Inferior parietal cortex (tissue), 1 donor: ENCODE measurements around the gene METTL17.
"Not testable (repeated sequence)": the region's sequence is repeated elsewhere in the genome, so short reads cannot be mapped to it uniquely, and the experiment has no call there.

Source experiments
- DNase-seq: peaks from one replicate; pipeline ENCODE4 v3.0.0-alpha.2; 2016; ENCODE audit errors: extremely low spot score

Gene METTL17

GRCh38 chr14:20997115-20997514 is 7.3 kb downstream of the METTL17 start:
- no peak for DNase-seq

- no peak for DNase-seq
Observed at GRCh38 chr14:20997564-20997963, 7.8 kb downstream of the METTL17 start.

GRCh38 chr14:20998139-20998538 is 8.4 kb downstream of the METTL17 start:
- DNase-seq, result no peak

GRCh38 chr14:20998674-20999366 is 9.0 kb downstream of the METTL17 start, which contains the start of gene SLC39A2:
Gene SLC39A2 (plus strand): TSS chr14:20999293. CDS start chr14:20999447, 154 bp downstream.
- DNase-seq, result no peak

- DNase-seq, result no peak
Observed at GRCh38 chr14:20999591-20999990, 9.8 kb downstream of the METTL17 start.

GRCh38 chr14:21001218-21001617 is 11.4 kb downstream of the METTL17 start:
- DNase-seq, result no peak

- no peak for DNase-seq
Observed at GRCh38 chr14:21003788-21004346, 14.1 kb downstream of the METTL17 start.

GRCh38 chr14:21009721-21010120 is 19.9 kb downstream of the METTL17 start:
- DNase-seq, result not testable (repeated sequence)

- DNase-seq, result no peak
Observed at GRCh38 chr14:21011136-21011535, 21.4 kb downstream of the METTL17 start.

GRCh38 chr14:21014761-21015190 is 25.0 kb downstream of the METTL17 start:
- peak; percentile 99 for DNase-seq

GRCh38 chr14:21015312-21015711 is 25.5 kb downstream of the METTL17 start:
- no peak for DNase-seq

GRCh38 chr14:21016413-21017190 is 26.8 kb downstream of the METTL17 start:
- no peak for DNase-seq

- no peak for DNase-seq
Observed at GRCh38 chr14:21017528-21018245, 27.9 kb downstream of the METTL17 start.

GRCh38 chr14:21018286-21018685 is 28.5 kb downstream of the METTL17 start:
- DNase-seq, result no peak

- no peak for DNase-seq
Observed at GRCh38 chr14:21018781-21019180, 29.0 kb downstream of the METTL17 start.

GRCh38 chr14:21019366-21019765 is 29.6 kb downstream of the METTL17 start:
- no peak for DNase-seq

- no peak for DNase-seq
Observed at GRCh38 chr14:21020977-21021545, 31.3 kb downstream of the METTL17 start.

- no peak for DNase-seq
Observed at GRCh38 chr14:21022686-21023085, 32.9 kb downstream of the METTL17 start.

- DNase-seq, result no peak
Observed at GRCh38 chr14:21023174-21023573, 33.4 kb downstream of the METTL17 start.

GRCh38 chr14:21023817-21024584 is 34.2 kb downstream of the METTL17 start:
- DNase-seq, result no peak
